Liver (tissue), 10 donors: ENCODE results near the gene CYP17A1. TPM values are rescaled to one million over a fixed set of nuclear protein-coding genes. Genes with fewer than 3 reads are reported as not detected.

ENCODE experiments used
- DNase-seq: peaks from one replicate; pipeline ENCODE4 v3.0.0-alpha.2; 2017; ENCODE audit warnings: low spot score
- H3K27ac ChIP-seq, 2 donors: one replicate each; pipeline ENCODE4 v1.7.0; 2013; ENCODE audit warnings: inconsistent platforms in 2 of 2, low read length in 2 of 2, control low read depth in 1 of 2, low read depth in 1 of 2, mild to moderate bottlenecking in 1 of 2
- H3K27me3 ChIP-seq, 4 donors: one replicate each; pipeline versions ENCODE4 v1.6.1 to v1.7.0; 2013; ENCODE audit warnings: low read length in 3 of 4, inconsistent platforms in 1 of 4, mild to moderate bottlenecking in 1 of 4, moderate library complexity in 1 of 4; ENCODE audit not compliant: control insufficient read depth in 4 of 4, insufficient read depth in 4 of 4
- H3K36me3 ChIP-seq, 4 donors: one replicate each; pipeline versions ENCODE4 v1.6.1 to v1.7.0; 2013; ENCODE audit warnings: low read length in 3 of 4, mild to moderate bottlenecking in 3 of 4, low read depth in 1 of 4, moderate library complexity in 1 of 4; ENCODE audit not compliant: control insufficient read depth in 4 of 4, insufficient read depth in 3 of 4
- H3K4me1 ChIP-seq, 4 donors: one replicate each; pipeline versions ENCODE4 v1.6.1 to v1.7.0; 2013; ENCODE audit warnings: low read length in 3 of 4, mild to moderate bottlenecking in 3 of 4, moderate library complexity in 1 of 4; ENCODE audit not compliant: control insufficient read depth in 4 of 4, insufficient read depth in 4 of 4
- H3K4me3 ChIP-seq, 3 donors: one replicate each; pipeline versions ENCODE4 v1.6.1 to v1.7.0; 2013; ENCODE audit warnings: low read length in 3 of 3, control low read depth in 1 of 3, low read depth in 1 of 3, mild to moderate bottlenecking in 1 of 3
- H3K9ac ChIP-seq, 2 donors: one replicate each; pipeline ENCODE4 v1.7.0; 2013; ENCODE audit warnings: low read length in 2 of 2, mild to moderate bottlenecking in 2 of 2, moderate library complexity in 2 of 2, control low read depth in 1 of 2, low read depth in 1 of 2
- H3K9me3 ChIP-seq, 4 donors: one replicate each; pipeline versions ENCODE4 v1.6.1 to v1.7.0; 2013; ENCODE audit warnings: low read length in 3 of 4; ENCODE audit not compliant: control insufficient read depth in 4 of 4
- CTCF ChIP-seq: fragments of 150-350 bp; IDR thresholded peaks from 2 replicates; pipeline ENCODE4 v1.5.1; 2017; ENCODE audit warnings: improper control_type of control experiment, low read depth, low read length; ENCODE audit not compliant: missing input control
- HNF4A ChIP-seq, 2 donors: conservative IDR thresholded peaks; 2 replicates each; pipeline ENCODE4 v1.6.1; 2016; ENCODE audit warnings: antibody characterized with exemption in 2 of 2, mild to moderate bottlenecking in 2 of 2
- JUND ChIP-seq, 2 donors: IDR thresholded peaks; 2 replicates each; pipeline ENCODE4 v1.6.1; 2016; ENCODE audit warnings: antibody characterized with exemption in 2 of 2
- RAD21 ChIP-seq, 2 donors: IDR thresholded peaks; 2 replicates each; pipeline ENCODE4 v1.6.1; 2016; ENCODE audit warnings: antibody characterized with exemption in 2 of 2, mild to moderate bottlenecking in 2 of 2
- YY1 ChIP-seq: IDR thresholded peaks from 2 replicates; pipeline ENCODE4 v1.6.1; 2016; ENCODE audit warnings: antibody characterized with exemption, mild to moderate bottlenecking
- WGBS: extraction: QIAGEN DNeasy Blood & Tissue Kit; methylation state at CpG from one replicate; pipeline ENCODE4 v1.1.7; 2013; 5-methylcytosine and 5-hydroxymethylcytosine counted together
- polyA plus RNA-seq, 2 donors: library from polyadenylated mRNA; stranded (reverse) in 1 of 2; unstranded in 1 of 2; fragments of 200-250 nt in 1 of 2; fragments of >200 nt in 1 of 2; fragmentation: Nextera tagmentation in 1 of 2; extraction: Ambion mirVana in 1 of 2; gene quantifications; one replicate each; pipeline versions ENCODE4 v1.2.1 to v1.2.3, GENCODE V29; 2013 to 2015
- small RNA-seq: library from RNA; depleted of rRNA; stranded (forward); fragments of <200 nt; gene quantifications from one replicate; pipeline ENCODE3, GENCODE V24; 2014
- total RNA-seq, 2 donors: library from RNA; depleted of rRNA; stranded (reverse); fragments of >200 nt; gene quantifications; one replicate each; pipeline ENCODE4 v1.2.3, GENCODE V29; 2014
- donor health status: healthy.
- donor health status: healthy.
- donor health status: healthy.
- donor health status: healthy.
- donor health status: healthy.

Gene CYP17A1
- total and polyA plus RNA-seq, 4 donors, result 0.16 to 13.1 (median 1.0) TPM; not detected in 1

- TF ChIP-seq CTCF (no peak), YY1 (peak; percentile 51)
These were observed 55.2 kb downstream of the CYP17A1 start (continued) for GRCh38 chr10:102781921-102782557.

- H3K27me3 ChIP-seq, result no peaks in the 10 kb centered on the region
- H3K27ac ChIP-seq, result peak overlapping the region; percentile 97
- H3K4me3 ChIP-seq, result no peak overlapping the region
- no peak for DNase-seq
- no peak for TF ChIP-seq RAD21 (IDR thresholded peaks at IDR 0.05)
- peak in 1 of 2 donors; percentile 17 for TF ChIP-seq JUND (IDR thresholded peaks at IDR 0.05)
- peak; percentile 24 to 39 for TF ChIP-seq HNF4A (conservative IDR thresholded peaks at IDR 0.05)
- whole genome bisulfite sequencing, result 28% methylated on average over 8 of the region's 8 CpGs
- no peaks in the 10 kb centered on the region for H3K36me3 ChIP-seq
- peak overlapping the region; percentile 11 to 24 for H3K9ac ChIP-seq
- peaks cover 39 to 59% (median 52%) of the 10 kb centered on the region in 4 donors for H3K4me1 ChIP-seq
- H3K9me3 ChIP-seq, result no peaks in the 10 kb centered on the region
These were observed 55.9 kb downstream of the CYP17A1 start for GRCh38 chr10:102781090-102781920.

Small RNA genes within 50 kb of the gene (small RNA-seq; reads per million reads assigned to genes)
- not detected for gene AS3MT
- not detected for gene RF00026
- not detected for gene RNU6-1231P

Other genes with a start within 250 kb of the CYP17A1 start
- 10 to 100 TPM; 21.8 to 39.5 TPM for gene TRIM8, start 192.9 kb downstream of the CYP17A1 start, total RNA-seq
- 10 to 100 TPM; 15.8 to 45.3 TPM for gene TRIM8, start 192.9 kb downstream of the CYP17A1 start, polyA plus RNA-seq
- 1 to 10 TPM; 1.0 to 2.2 TPM for gene ARL3, start 123.0 kb downstream of the CYP17A1 start, total RNA-seq
- 1 to 10 TPM; 2.4 to 2.5 TPM for gene ARL3, start 123.0 kb downstream of the CYP17A1 start, polyA plus RNA-seq
- 10 to 100 TPM; 18.1 to 22.6 TPM for gene SFXN2, start 122.8 kb downstream of the CYP17A1 start, total RNA-seq
- gene SFXN2, start 122.8 kb downstream of the CYP17A1 start, polyA plus RNA-seq, result 10 to 100 TPM in 1 of 2 donors, 1 to 10 TPM in 1; 6.0 to 17.4 TPM
- gene WBP1L, start 93.5 kb downstream of the CYP17A1 start, total RNA-seq, result 10 to 100 TPM; 25.3 to 43.6 TPM
- gene WBP1L, start 93.5 kb downstream of the CYP17A1 start, polyA plus RNA-seq, result 10 to 100 TPM; 12.3 to 29.9 TPM
- 10 to 100 TPM; 30.0 to 30.6 TPM for gene BORCS7, start 16.8 kb upstream of the CYP17A1 start, total RNA-seq
- gene BORCS7, start 16.8 kb upstream of the CYP17A1 start, polyA plus RNA-seq, result 10 to 100 TPM; 30.5 to 55.0 TPM
- 10 to 100 TPM; 18.8 to 38.1 TPM for gene AS3MT, start 32.1 kb upstream of the CYP17A1 start, total RNA-seq
- 10 to 100 TPM; 13.4 to 13.6 TPM for gene AS3MT, start 32.1 kb upstream of the CYP17A1 start, polyA plus RNA-seq
- gene CNNM2, start 80.9 kb upstream of the CYP17A1 start, total RNA-seq, result 10 to 100 TPM; 10.2 to 10.8 TPM
- 1 to 10 TPM; 2.0 to 3.7 TPM for gene CNNM2, start 80.9 kb upstream of the CYP17A1 start, polyA plus RNA-seq